Body of pancreas (tissue), 4 donors: ENCODE results near the gene EXOC2.

Experiments
- POLR2A ChIP-seq, 3 donors: fragments of 450-650 bp; IDR thresholded peaks; one replicate each; pipeline ENCODE4 v1.6.1; 2016; ENCODE audit warnings: antibody characterized with exemption in 3 of 3, mild to moderate bottlenecking in 2 of 3
- TF ChIP-seq, protein P1 (sequence below), 7 experiments: fragments of 450-650 bp in 4 of 7; fragments of 200-600 bp in 3 of 7; sonication (generic) in 3 of 7; IDR thresholded peaks; one replicate each; pipeline ENCODE4 v1.5.1; 2016 to 2019; ENCODE audit warnings: antibody characterized with exemption in 7 of 7

- no peak for TF ChIP-seq POLR2A (IDR thresholded peaks at IDR 0.05)
- TF ChIP-seq, protein P1, sequence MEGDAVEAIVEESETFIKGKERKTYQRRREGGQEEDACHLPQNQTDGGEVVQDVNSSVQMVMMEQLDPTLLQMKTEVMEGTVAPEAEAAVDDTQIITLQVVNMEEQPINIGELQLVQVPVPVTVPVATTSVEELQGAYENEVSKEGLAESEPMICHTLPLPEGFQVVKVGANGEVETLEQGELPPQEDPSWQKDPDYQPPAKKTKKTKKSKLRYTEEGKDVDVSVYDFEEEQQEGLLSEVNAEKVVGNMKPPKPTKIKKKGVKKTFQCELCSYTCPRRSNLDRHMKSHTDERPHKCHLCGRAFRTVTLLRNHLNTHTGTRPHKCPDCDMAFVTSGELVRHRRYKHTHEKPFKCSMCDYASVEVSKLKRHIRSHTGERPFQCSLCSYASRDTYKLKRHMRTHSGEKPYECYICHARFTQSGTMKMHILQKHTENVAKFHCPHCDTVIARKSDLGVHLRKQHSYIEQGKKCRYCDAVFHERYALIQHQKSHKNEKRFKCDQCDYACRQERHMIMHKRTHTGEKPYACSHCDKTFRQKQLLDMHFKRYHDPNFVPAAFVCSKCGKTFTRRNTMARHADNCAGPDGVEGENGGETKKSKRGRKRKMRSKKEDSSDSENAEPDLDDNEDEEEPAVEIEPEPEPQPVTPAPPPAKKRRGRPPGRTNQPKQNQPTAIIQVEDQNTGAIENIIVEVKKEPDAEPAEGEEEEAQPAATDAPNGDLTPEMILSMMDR (IDR thresholded peaks at IDR 0.05), result no peak
Observed at GRCh38 chr6:491233-491632, 201.7 kb downstream of the EXOC2 start.
